ENCODE data around the gene PDHX.
"Not testable (repeated sequence)": the region's sequence is repeated elsewhere in the genome, so short reads cannot be mapped to it uniquely, and the experiment has no call there.

Gene PDHX

DNA sequence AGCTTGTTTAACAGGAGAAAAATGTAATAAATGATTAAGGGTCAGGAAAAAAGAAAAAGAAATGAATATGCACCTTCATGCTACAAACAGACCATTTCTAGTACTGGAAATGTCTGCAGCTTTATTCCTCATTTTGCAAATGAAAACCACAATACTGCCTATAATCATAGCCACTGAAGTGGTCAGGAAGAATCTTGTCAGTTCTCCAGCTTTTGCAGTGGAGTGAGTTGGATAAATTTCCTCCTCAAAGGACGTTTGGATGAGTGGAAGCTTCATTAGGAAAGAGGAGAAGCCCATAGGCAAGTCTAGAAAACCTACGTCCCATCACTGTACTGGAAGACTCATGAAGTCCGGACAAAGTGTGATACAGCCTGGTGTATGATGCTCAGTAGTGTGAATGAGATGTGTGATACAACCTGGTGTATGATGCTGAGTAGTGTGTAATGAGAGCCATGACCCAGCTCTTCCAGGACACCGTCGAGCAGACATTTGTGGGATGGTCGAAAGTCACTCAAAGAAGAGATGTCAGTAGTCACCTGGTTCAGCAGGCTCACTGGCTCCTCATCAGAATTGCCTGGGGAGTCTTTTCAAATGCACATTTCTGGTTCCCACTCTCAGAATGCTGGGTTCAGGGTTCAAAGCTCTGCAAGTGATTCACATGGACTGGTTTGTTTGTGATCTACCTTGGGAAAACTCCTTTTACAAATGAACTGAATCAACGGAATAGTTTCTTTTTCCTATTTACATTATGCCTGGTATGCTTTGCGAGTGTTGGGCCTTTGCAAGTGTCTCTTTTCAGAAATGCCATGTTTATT is 101.3 kb downstream of the PDHX start:
- DNase-seq (ENCODE audit: low spot score): no peak

DNA sequence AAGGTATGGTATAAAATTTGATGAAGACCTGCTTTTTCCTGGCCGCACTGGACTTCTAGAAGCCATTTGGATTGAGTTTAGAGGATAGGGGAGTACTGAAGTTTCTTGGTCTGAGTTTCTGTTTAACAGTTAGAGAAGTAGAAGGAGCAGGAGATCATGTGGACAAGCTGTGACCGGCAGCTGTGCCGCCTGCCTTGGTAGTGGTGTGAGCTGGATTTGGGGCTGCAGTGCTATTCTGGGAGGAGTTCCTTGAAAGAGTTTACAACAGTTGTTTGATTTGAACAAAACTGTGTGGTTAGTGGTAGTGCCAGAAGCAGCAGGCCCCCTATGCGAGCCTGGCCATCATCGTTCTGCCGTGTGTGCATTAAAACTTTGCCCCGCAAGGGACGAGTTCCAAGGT is 105.2 kb downstream of the PDHX start:
- no peak for DNase-seq (ENCODE audit: low spot score)

GRCh38 chr11:35023940-35024339 is 107.5 kb downstream of the PDHX start:
- not testable (repeated sequence) for DNase-seq (ENCODE audit: low spot score)

DNA sequence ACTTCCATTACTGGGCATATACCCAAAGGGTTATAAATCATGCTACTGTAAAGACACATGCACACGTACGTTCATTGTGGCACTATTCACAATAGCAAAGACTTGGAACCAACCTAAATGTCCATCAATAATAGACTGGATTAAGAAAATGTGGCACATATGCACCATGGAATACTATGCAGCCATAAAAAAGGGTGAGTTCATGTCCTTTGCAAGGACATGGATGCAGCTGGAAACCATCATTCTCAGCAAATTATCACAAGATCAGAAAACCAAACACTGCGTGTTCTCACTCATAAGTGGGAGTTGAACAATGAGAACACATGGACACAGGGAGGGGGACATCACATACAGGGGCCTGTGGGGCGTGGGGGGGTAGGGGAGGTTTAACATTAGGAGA is 111.6 kb downstream of the PDHX start:
- DNase-seq (ENCODE audit: low spot score): not testable (repeated sequence)

DNA sequence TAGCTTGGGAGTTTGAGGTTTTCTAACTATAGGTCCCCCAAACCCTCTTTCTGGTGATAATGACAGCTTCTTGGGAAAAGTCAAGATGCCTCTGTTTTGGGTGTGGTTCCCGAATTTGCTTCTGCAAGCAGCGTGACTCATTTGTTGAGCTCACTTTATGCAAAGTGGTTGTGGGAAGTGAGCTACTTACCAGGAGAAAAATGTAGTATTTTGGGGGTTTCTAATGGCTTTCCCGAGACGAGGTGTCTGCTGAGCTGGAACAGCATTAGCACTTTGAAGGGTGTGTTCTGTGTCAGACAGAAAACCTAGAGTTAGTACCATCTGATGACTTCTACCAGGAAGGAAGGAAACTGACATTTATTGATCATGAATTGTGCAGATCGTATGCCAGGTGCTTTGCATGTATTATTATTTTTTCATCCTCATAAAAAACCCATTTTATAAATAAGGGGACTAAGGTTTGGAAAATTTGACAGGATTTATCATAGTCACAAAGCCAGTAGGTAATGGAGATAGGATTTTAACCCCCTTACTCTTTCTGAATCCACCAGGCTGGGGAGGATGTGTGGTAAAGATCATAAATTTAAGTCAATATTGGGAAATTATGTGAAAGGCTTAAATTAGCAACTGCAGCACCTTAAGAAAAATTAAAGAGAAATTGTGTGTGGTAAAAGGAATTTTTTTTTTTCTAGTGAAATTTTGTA is 113.7 kb downstream of the PDHX start:
- DNase-seq (ENCODE audit: low spot score): peak; percentile 64

DNA sequence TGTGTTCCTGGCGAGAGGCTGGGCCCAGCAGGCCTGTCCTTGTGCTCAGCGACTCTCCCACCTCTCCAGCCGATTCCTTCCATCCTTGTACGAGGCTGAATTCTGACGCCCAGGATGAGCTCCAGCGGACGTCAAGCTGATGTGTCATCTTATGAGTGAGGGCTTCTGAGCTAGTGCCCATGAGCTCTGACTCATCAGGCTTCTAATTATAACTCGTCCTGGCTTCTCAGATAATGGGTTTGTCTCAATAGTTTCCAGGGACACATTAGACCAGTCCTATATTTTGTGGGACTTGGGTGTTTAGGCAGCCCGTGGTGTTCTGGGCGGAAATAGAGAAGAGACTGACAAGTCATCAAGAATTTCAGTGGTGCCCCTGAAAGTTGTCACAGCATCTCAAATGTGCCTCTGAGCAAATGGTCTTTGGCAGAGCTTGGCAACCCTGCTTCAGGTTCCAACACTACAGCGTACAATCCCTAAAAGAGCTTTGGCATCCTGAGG is 114.3 kb downstream of the PDHX start:
- DNase-seq (ENCODE audit: low spot score): peak; percentile 68

- DNase-seq (ENCODE audit: low spot score): no peak
Measured at GRCh38 chr11:35031346-35031745, 114.9 kb downstream of the PDHX start.

DNA sequence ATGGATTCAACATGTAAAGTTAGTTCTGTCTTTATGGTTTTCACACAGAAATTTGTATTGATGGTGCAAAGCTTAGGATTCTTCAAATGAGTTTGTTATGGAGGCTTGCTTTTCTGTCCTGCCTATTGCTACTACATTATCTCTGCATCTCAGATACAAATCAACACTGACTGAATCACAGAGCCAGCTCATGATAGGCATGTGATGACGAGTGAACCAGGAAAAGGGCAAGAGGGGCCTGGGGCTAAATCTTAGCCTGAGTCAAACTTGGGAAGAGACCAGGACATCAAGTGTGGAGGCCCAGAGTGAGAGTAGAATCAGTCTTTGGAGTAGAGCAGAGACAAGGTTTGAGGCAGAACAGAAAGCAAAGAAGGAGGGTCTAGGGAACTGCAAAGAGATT is 115.4 kb downstream of the PDHX start:
- no peak for DNase-seq (ENCODE audit: low spot score)

GRCh38 chr11:35033011-35033410 is 116.6 kb downstream of the PDHX start:
- DNase-seq (ENCODE audit: low spot score): no peak

DNA sequence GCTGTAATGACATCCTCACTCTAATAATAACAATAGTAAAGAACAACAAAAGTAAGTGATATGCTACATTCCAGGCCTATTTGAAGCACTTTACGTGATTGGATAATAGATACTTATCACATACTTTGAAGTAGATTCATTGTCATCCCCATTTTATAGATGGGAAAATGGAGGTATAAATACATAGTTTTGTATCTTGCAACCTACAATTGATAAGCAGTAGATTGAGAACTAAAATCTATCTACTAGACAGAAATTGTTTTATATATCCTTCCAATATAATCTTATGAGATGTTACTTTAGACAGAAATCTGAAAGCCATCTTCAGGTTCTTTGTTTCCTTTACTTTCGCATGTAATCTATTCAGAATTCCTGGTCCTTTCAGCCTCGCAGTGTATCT is 118.0 kb downstream of the PDHX start:
- no peak for DNase-seq (ENCODE audit: low spot score)

- DNase-seq (ENCODE audit: low spot score): no peak
Measured at GRCh38 chr11:35035894-35036408, 119.5 kb downstream of the PDHX start.

DNA sequence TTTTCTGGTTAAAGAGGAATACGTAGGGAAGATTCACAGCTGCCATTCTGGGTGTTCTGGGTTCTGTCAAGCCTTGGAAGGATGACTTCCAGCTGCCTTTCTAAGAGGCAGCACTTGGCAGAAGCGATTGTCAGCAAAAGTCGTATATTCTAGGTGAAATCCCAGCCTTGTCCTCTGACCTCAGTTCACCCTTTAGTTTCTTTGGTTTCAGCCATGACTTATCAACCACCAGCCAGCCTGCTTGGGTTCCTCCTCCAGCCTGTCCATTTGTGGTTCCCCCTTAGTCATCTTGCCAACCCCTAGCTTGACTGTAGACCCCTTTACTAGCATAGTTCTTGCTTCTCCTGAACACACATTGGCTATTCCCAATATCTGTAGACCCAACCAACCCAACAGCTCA is 120.2 kb downstream of the PDHX start:
- no peak for DNase-seq (ENCODE audit: low spot score)

GRCh38 chr11:35038211-35038928 is 122.0 kb downstream of the PDHX start:
- DNase-seq (ENCODE audit: low spot score): no peak

GRCh38 chr11:35039076-35039475 is 122.7 kb downstream of the PDHX start:
- no peak for DNase-seq (ENCODE audit: low spot score)

DNA sequence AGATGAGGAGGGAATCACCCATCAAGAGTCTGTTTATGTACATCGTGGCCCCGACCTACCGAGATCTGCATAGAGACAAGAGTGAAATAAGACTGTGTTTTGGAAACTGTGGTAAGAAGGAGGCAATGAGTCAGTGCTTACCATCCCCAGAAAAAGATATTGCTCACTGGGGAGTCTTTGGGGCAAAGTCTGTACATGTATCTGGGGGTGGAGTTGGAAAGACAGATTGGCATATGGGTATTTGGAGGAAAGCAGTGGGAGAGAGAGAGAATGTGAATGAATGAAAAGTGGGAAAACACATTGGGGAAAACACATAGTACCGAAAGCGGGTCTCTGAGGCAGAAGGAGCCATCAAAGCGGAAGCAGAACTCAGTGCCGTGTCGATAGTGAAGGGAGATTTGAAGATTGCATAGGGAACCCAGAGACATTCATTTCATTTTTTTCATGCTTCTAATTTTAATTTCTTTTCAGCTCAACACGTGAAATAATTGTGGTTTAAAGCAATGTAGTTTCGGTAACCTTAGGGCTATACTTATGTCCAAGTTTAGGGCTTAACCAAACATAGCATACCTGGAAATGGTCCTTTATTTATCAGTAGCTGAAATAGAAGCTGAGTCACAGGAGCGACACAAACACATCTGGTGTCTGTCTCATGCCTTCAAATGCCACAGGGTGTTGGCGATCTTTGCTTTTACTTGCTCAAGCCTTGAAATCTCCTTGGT is 124.0 kb downstream of the PDHX start:
- DNase-seq (ENCODE audit: low spot score): peak; percentile 91

DNA sequence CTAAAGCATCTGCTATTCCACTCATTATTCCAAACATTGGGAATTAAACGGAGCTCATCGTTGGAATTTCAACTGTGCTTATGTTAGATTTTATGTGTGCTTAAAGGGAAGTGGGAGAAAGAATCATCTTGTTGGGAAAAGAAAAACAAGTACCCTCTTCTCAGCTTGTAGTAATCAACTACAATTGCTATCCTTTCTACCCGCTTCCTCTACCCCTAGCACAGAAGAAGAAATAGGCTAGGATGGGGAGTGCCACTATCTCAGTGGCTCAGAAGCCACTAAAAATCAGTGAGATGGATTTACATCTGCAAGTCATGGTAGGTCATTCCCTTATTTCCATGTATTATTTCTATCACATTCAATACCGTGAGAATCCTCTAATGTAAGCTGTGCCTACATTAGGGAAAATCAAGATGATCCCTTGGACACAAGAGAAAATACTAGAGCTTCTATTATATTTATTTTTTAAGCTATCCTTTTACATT is 124.7 kb downstream of the PDHX start:
- no peak for DNase-seq (ENCODE audit: low spot score)

DNA sequence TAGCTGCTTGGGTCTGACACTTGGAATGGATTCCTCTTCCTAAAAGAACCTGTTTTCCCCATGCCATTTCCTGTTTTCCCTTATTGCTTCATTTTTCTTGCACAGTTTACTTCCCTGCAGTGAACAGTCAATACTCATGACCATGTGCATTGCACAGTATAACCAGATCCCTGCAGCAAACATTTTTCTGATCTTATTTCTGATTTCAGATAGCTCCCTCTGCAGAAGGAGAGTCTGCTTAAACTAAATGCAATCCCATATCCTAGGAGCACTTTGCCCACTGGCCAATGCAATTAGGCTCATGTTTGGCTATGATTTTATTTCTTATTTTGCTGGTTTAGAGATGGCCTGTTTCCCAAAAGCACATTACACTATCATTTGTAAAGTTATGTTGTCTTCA is 125.8 kb downstream of the PDHX start:
- DNase-seq (ENCODE audit: low spot score): no peak

DNA sequence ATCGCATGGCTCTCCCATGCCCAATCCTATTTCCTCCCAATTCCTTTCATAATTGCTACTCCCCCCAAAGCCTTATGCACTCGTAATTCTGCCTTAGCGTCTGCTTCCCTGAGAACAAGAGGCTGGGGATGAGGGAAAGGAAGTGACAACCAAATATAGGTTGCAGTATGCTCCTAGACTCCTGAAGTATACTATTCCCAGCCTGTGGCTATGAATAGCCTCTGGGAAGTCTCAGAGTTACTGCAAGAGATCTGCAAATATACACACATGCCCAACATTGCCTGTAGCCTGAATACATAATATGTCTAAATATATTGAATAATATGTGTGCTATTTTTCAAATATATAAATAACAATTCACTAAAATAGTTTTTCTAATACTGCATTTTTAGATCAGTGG is 126.5 kb downstream of the PDHX start:
- DNase-seq (ENCODE audit: low spot score): no peak

GRCh38 chr11:35043936-35044335 is 127.5 kb downstream of the PDHX start:
- no peak for DNase-seq (ENCODE audit: low spot score)

DNA sequence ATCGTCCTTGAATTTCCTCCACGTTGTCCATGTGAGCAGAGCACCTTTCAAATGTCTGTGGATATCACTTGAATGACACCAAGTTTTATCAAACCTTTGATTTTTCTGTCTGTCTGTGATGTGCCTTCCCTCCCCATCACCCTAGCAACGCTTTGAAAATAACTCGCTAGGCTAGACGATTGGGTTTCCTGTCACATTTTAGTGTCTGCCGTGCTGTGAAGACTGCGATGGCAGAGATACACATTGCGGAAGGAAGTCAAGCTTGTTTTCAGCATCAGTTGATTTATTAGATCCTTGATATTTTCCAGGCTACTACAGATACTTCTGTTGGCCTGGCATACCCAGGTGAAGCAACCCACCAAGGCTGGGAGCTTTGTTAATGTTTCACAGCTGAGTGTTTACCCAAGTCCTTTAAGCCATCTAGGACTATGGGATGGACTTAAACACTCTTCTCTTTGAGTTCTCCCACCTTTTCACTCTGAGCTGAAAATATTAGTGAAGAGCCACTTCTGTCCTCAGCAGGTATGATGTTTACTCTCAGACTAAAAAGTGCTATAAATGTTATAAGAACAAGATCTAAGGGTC is 128.9 kb downstream of the PDHX start:
- peak; percentile 77 for DNase-seq (ENCODE audit: low spot score)
